RWPE1 (cell line): ENCODE measurements around the gene PSENEN.

Experiments
- CTCF ChIA-PET: fragments of 350-600 bp; sonication (Branson Sonifier 250); formaldehyde crosslinking; extraction: SDS; loops from one replicate; lab custom pipeline; 2021; lab: Yijun Ruan, JAX
- POLR2A ChIA-PET: fragments of 400-600 bp; formaldehyde crosslinking; extraction: SDS; loops from one replicate; lab custom pipeline; 2020; ENCODE audit warnings: antibody characterized with exemption; ENCODE audit not compliant: low non-redundant PET; lab: Yijun Ruan, JAX
- DNase-seq: peaks from one replicate; pipeline ENCODE4 v3.0.0; 2012; ENCODE audit warnings: low spot score
- H3K27ac ChIP-seq: fragments of 450-650 bp; 2 replicates; pipeline ENCODE4 v1.5.1; 2017
- CTCF ChIP-seq: fragments of 450-650 bp; conservative IDR thresholded peaks from 2 replicates; pipeline ENCODE4 v1.5.1; 2017; ENCODE audit warnings: low read depth, mild to moderate bottlenecking

The PSENEN gene

GRCh38 chr19:35736913-35737886, 8.3 kb upstream of the PSENEN start:
- peak overlapping the region; percentile 87 for H3K27ac ChIP-seq
- ChIA-PET CTCF (interaction anchor here (0.8 kb wide), 1 partner anchor 44 kb away, joined by 3 read pairs; no protein-coding TSS in a partner anchor), POLR2A (interaction anchor here (0.7 kb wide), 2 partner anchors 11 to 36 kb away, joined by 3 to 4 read pairs; partner anchors contain the start of gene LIN37)
- no peak for DNase-seq
- TF ChIP-seq CTCF, result 0 out of 2 replicates have a peak, but pooled peaks have one; percentile 13

- H3K27ac ChIP-seq, result peak overlapping the region; percentile 87
- ChIA-PET CTCF (no interaction called here), POLR2A (no interaction called here)
- DNase-seq, result no peak
- TF ChIP-seq CTCF, result no peak
Measured at GRCh38 chr19:35738021-35738886, 7.2 kb upstream of the PSENEN start.

GRCh38 chr19:35738887-35739229, 6.6 kb upstream of the PSENEN start:
- CTCF ChIA-PET, result no interaction called here

GRCh38 chr19:35739275-35740107, 6.0 kb upstream of the PSENEN start:
- POLR2A ChIA-PET, result interaction anchor here (1.4 kb wide), 1 partner anchor 21 kb away, joined by 4 read pairs; no protein-coding TSS in a partner anchor
- DNase-seq, result no peak
- no peak for TF ChIP-seq CTCF
- H3K27ac ChIP-seq, result peak overlapping the region; percentile 87
- CTCF ChIA-PET, result no interaction called here

More at GRCh38 chr19:35738887-35739229, 6.6 kb upstream of the PSENEN start:
- DNase-seq, result no peak
- POLR2A ChIA-PET, result no interaction called here
- TF ChIP-seq CTCF, result no peak
- peak overlapping the region; percentile 87 for H3K27ac ChIP-seq

- DNase-seq, result no peak
- peak overlapping the region; percentile 87 for H3K27ac ChIP-seq
- ChIA-PET CTCF (interaction anchor here (0.8 kb wide), 1 partner anchor 17 kb away, joined by 3 read pairs; no protein-coding TSS in a partner anchor), POLR2A (interaction anchor here (1.4 kb wide), 1 partner anchor 21 kb away, joined by 4 read pairs; no protein-coding TSS in a partner anchor)
- no peak for TF ChIP-seq CTCF
Measured at GRCh38 chr19:35740108-35740422, 5.4 kb upstream of the PSENEN start.
